ENCODE measurements around the gene CNDP1. TPM values are rescaled to one million over a fixed set of nuclear protein-coding genes. Genes with fewer than 3 reads are reported as not detected.
A peak's percentile ranks its signal among the peaks of the same experiment; 100 is the strongest.

CNDP1 gene
- total RNA-seq, 1 experiment from 2014 or later, result not detected

GRCh38 chr18:74616494-74616893, 82.2 kb downstream of the CNDP1 start:
- intact Hi-C loops (cut with micrococcal nuclease; ENCODE audit: unreplicated experiment), result loop anchor here (1.0 kb wide), 1 partner anchor 8 kb away; no protein-coding TSS in a partner anchor
- Mint-ChIP-seq H3K4me1 (ENCODE audit: low read depth, unreplicated experiment) (no peaks in the 10 kb centered on the region), H3K4me3 (ENCODE audit: low read depth, unreplicated experiment) (no peak overlapping the region), H3K9me3 (ENCODE audit: low read depth, unreplicated experiment) (no peaks in the 10 kb centered on the region), H3K36me3 (ENCODE audit: insufficient read depth, unreplicated experiment) (no peaks in the 10 kb centered on the region), H3K27ac (ENCODE audit: unreplicated experiment) (no peak overlapping the region), H3K27me3 (ENCODE audit: unreplicated experiment) (no peaks in the 10 kb centered on the region)
- no peak for TF ChIP-seq CTCF (IDR thresholded peaks at IDR 0.05; ENCODE audit: unreplicated experiment)
- BruUV-seq (replicated peaks), result no TSS peak
- CTCF ChIA-PET, result no interaction called here
- no peak for DNase-seq

DNA sequence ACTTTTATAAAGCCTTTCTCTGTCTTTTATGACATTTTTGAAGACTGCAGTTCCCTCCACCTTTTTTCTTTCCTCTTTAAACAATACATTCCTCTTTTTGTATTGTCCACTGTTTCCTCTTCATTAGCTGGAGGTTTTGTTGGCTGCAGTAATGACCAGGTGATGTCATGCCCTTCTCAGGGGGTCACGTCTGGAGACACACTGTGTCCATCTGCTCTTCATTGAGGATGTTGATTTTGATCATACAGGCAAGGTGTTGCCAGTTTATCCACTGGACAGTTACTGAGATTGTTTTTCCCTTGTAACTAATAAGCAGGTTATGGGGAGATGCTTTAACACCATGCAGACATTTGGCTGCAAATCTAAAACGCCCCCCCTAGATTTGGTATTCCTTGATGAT, 83.2 kb downstream of the CNDP1 start:
- no peak overlapping the region for H3K4me3 Mint-ChIP-seq (ENCODE audit: low read depth, unreplicated experiment)
- H3K27me3 Mint-ChIP-seq (ENCODE audit: unreplicated experiment), result no peaks in the 10 kb centered on the region
- no peak for DNase-seq
- no peaks in the 10 kb centered on the region for H3K9me3 Mint-ChIP-seq (ENCODE audit: low read depth, unreplicated experiment)
- CTCF ChIA-PET, result no interaction called here
- H3K4me1 Mint-ChIP-seq (ENCODE audit: low read depth, unreplicated experiment), result no peaks in the 10 kb centered on the region
- no TSS peak for BruUV-seq (replicated peaks)
- H3K36me3 Mint-ChIP-seq (ENCODE audit: insufficient read depth, unreplicated experiment), result no peaks in the 10 kb centered on the region
- TF ChIP-seq CTCF (IDR thresholded peaks at IDR 0.05; ENCODE audit: unreplicated experiment), result no peak
- no peak overlapping the region for H3K27ac Mint-ChIP-seq (ENCODE audit: unreplicated experiment)
- intact Hi-C loops (cut with micrococcal nuclease; ENCODE audit: unreplicated experiment), result no loop called here

DNA sequence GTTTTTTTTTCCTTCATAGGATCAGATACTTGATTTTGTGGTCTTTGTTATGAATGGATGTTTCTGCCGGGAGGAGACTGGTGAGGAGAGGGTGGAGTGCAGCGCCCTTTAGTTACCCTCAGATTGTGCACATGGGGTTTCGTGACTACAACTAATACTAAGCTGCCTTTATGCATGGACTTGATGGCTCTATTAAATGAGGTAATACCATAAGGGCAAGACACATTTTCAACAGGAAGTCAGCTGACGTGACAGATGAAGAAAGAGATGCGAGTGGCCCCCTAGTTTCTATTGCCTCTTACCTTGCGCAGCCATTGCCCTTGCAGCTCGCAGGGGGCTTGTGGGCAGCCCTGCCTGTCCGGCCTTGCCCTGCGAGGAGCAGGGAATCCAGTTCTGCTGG, 87.8 kb downstream of the CNDP1 start:
- TF ChIP-seq CTCF (IDR thresholded peaks at IDR 0.05; ENCODE audit: unreplicated experiment), result no peak
- no TSS peak for BruUV-seq (replicated peaks)
- CTCF ChIA-PET, result no interaction called here
- Mint-ChIP-seq H3K27ac (ENCODE audit: unreplicated experiment) (no peak overlapping the region), H3K9me3 (ENCODE audit: low read depth, unreplicated experiment) (no peaks in the 10 kb centered on the region), H3K27me3 (ENCODE audit: unreplicated experiment) (no peaks in the 10 kb centered on the region), H3K4me1 (ENCODE audit: low read depth, unreplicated experiment) (no peaks in the 10 kb centered on the region), H3K4me3 (ENCODE audit: low read depth, unreplicated experiment) (no peak overlapping the region), H3K36me3 (ENCODE audit: insufficient read depth, unreplicated experiment) (no peaks in the 10 kb centered on the region)
- intact Hi-C loops (cut with micrococcal nuclease; ENCODE audit: unreplicated experiment), result no loop called here
- DNase-seq, result no peak

GRCh38 chr18:74623047-74623816, 88.9 kb downstream of the CNDP1 start:
- intact Hi-C loops (cut with micrococcal nuclease; ENCODE audit: unreplicated experiment), result no loop called here
- H3K27me3 Mint-ChIP-seq (ENCODE audit: unreplicated experiment), result no peaks in the 10 kb centered on the region
- H3K27ac Mint-ChIP-seq (ENCODE audit: unreplicated experiment), result no peak overlapping the region
- no peak for TF ChIP-seq CTCF (IDR thresholded peaks at IDR 0.05; ENCODE audit: unreplicated experiment)
- peak; percentile 6 for DNase-seq
- H3K9me3 Mint-ChIP-seq (ENCODE audit: low read depth, unreplicated experiment), result no peaks in the 10 kb centered on the region
- peaks cover 8% of the 10 kb centered on the region for H3K4me1 Mint-ChIP-seq (ENCODE audit: low read depth, unreplicated experiment)
- CTCF ChIA-PET, result no interaction called here
- H3K4me3 Mint-ChIP-seq (ENCODE audit: low read depth, unreplicated experiment), result no peak overlapping the region
- no peaks in the 10 kb centered on the region for H3K36me3 Mint-ChIP-seq (ENCODE audit: insufficient read depth, unreplicated experiment)
- BruUV-seq (replicated peaks), result no TSS peak
